HCT116 (cell line): ENCODE results near the gene MRE11. TPM values are rescaled to one million over a fixed set of nuclear protein-coding genes. Genes with fewer than 3 reads are reported as not detected.

Source experiments
- ATAC-seq: fragments of 200-7000 bp; cut with Tn5 transposase; 2 replicates; pipeline ENCODE4 v1.9.1; 2020; ENCODE audit warnings: mild to moderate bottlenecking, moderate library complexity
- BruUV-seq: library from RNA; stranded (reverse); fragments of 400-500 nt; replicated peaks from 2 replicates; lab custom pipeline; 2021; lab: Mats Ljungman, UMichigan
- CTCF ChIA-PET: fragments of 300-600 bp; sonication (Branson Sonifier 250); formaldehyde crosslinking; loops from one replicate; lab custom pipeline; 2021; ENCODE audit warnings: antibody characterized with exemption; lab: Charles Lee
- POLR2A ChIA-PET: fragments of 300-600, 350-600 bp; sonication (Branson Sonifier 250); formaldehyde crosslinking; loops from one replicate; lab custom pipeline; 2021; ENCODE audit warnings: antibody characterized with exemption; lab: Charles Lee
- RAD21 ChIA-PET, 2 experiments: fragments of 300-600 bp; sonication (Branson Sonifier 250); formaldehyde crosslinking; loops; one replicate each; lab custom pipeline; 2023; ENCODE audit warnings: low total read pairs in 2 of 2; ENCODE audit not compliant: uncharacterized antibody in 2 of 2, unreplicated experiment in 2 of 2, low non-redundant PET in 1 of 2; lab: Charles Lee
- DNase-seq: peaks from one replicate; pipeline ENCODE4 v3.0.0-alpha.2; 2010; ENCODE audit warnings: low read depth, low spot score
- H2AFZ ChIP-seq: fragments of 200-600 bp; shearing (Covaris generic), sonication (generic); 2 replicates; pipeline ENCODE4 v1.6.1; 2017; ENCODE audit warnings: low read depth, mixed run types, mixed read lengths, antibody characterized with exemption, low read length; ENCODE audit not compliant: poor library complexity, severe bottlenecking
- H3K27ac ChIP-seq: 2 replicates; pipeline ENCODE4 v1.5.1; 2012; ENCODE audit warnings: low read depth, low read length
- H3K27me3 ChIP-seq: fragments of 200-600 bp; sonication (generic); 2 replicates; pipeline ENCODE4 v1.6.1; 2016; ENCODE audit warnings: mixed run types, low read length, mixed read lengths; ENCODE audit not compliant: insufficient read depth
- H3K36me3 ChIP-seq, 2 experiments: fragments of 200-500 bp in 1 of 2; fragments of 200-600 bp in 1 of 2; sonication (Bioruptor generic) in 1 of 2; sonication (generic) in 1 of 2; 2 replicates each; pipeline versions ENCODE4 v1.5.1 to v1.6.1; 2014 to 2016; ENCODE audit warnings: low read length in 2 of 2, inconsistent platforms in 1 of 2, mixed read lengths in 1 of 2, mixed run types in 1 of 2; ENCODE audit not compliant: insufficient read depth in 2 of 2, control insufficient read depth in 1 of 2
- H3K4me1 ChIP-seq, 2 experiments: fragments of 200-600 bp in 1 of 2; sonication (generic) in 1 of 2; 2 replicates each; pipeline versions ENCODE4 v1.5.1 to v1.6.1; 2012 to 2017; ENCODE audit warnings: low read length in 2 of 2, inconsistent platforms in 1 of 2, mild to moderate bottlenecking in 1 of 2, mixed read lengths in 1 of 2, mixed run types in 1 of 2, moderate library complexity in 1 of 2; ENCODE audit not compliant: insufficient read depth in 2 of 2, control insufficient read depth in 1 of 2
- H3K4me2 ChIP-seq: fragments of 200-600 bp; sonication (generic); 2 replicates; pipeline ENCODE4 v1.6.1; 2017; ENCODE audit warnings: mixed run types, low read length, mixed read lengths
- H3K4me3 ChIP-seq, 2 experiments: fragments of 200-600 bp in 1 of 2; sonication (generic) in 1 of 2; replicated peaks in 1 of 2; 2 replicates each; pipeline ENCODE4 v1.5.1; 2011 to 2016; ENCODE audit warnings: low read length in 2 of 2, control low read depth in 1 of 2, low read depth in 1 of 2, mild to moderate bottlenecking in 1 of 2, mixed read lengths in 1 of 2, mixed run types in 1 of 2
- H3K79me2 ChIP-seq: fragments of 200-600 bp; sonication (generic); 2 replicates; pipeline ENCODE4 v1.6.1; 2017; ENCODE audit warnings: mild to moderate bottlenecking, mixed run types, low read length, moderate library complexity, mixed read lengths; ENCODE audit not compliant: insufficient read depth
- H3K9ac ChIP-seq: fragments of 200-600 bp; sonication (generic); 2 replicates; pipeline ENCODE4 v1.6.1; 2016; ENCODE audit warnings: low read length, mixed read lengths
- H3K9me2 ChIP-seq: fragments of 200-600 bp; sonication (generic), shearing (Covaris generic); 2 replicates; pipeline ENCODE4 v1.6.1; 2017; ENCODE audit warnings: mixed run types, mild to moderate bottlenecking, moderate library complexity; ENCODE audit not compliant: insufficient read depth
- H3K9me3 ChIP-seq, 2 experiments: fragments of 200-500 bp in 1 of 2; fragments of 200-600 bp in 1 of 2; sonication (Bioruptor generic) in 1 of 2; sonication (generic) in 1 of 2; 2 replicates each; pipeline ENCODE4 v1.6.1; 2014 to 2017; ENCODE audit warnings: low read length in 2 of 2, mixed read lengths in 2 of 2, inconsistent platforms in 1 of 2, low read depth in 1 of 2, mild to moderate bottlenecking in 1 of 2, mixed run types in 1 of 2, moderate library complexity in 1 of 2; ENCODE audit not compliant: control insufficient read depth in 1 of 2, insufficient read depth in 1 of 2
- H4K20me1 ChIP-seq: fragments of 200-600 bp; sonication (generic), shearing (Covaris generic); 2 replicates; pipeline ENCODE4 v1.6.1; 2017; ENCODE audit warnings: mixed run types, mild to moderate bottlenecking, moderate library complexity; ENCODE audit not compliant: insufficient read depth
- CTCF ChIP-seq, 3 experiments: fragments of 200-600 bp in 1 of 3; sonication (generic) in 1 of 3; IDR thresholded peaks in 2 of 3; conservative IDR thresholded peaks in 1 of 3; 2 replicates each; pipeline ENCODE4 v1.5.1; 2012 to 2017; ENCODE audit warnings: low read depth in 2 of 3, low read length in 2 of 3, antibody characterized with exemption in 1 of 3, borderline replicate concordance in 1 of 3, control low read depth in 1 of 3, mild to moderate bottlenecking in 1 of 3, mixed read lengths in 1 of 3, mixed run types in 1 of 3, moderate library complexity in 1 of 3; ENCODE audit not compliant: insufficient read depth in 1 of 3
- ELF1 ChIP-seq: IDR thresholded peaks from 2 replicates; pipeline ENCODE4 v1.6.1; 2012; ENCODE audit warnings: low read depth, borderline replicate concordance
- EZH2 ChIP-seq: fragments of 200-600 bp; sonication (generic); IDR thresholded peaks from 2 replicates; pipeline ENCODE4 v1.6.1; 2017; ENCODE audit warnings: antibody characterized with exemption, mixed run types
- EZH2phosphoT487 ChIP-seq: fragments of 200-600 bp; IDR thresholded peaks from 2 replicates; pipeline ENCODE4 v1.6.1; 2018; ENCODE audit warnings: antibody characterized with exemption, borderline replicate concordance
- FOSL1 ChIP-seq: IDR thresholded peaks from 2 replicates; pipeline ENCODE4 v1.6.1; 2012; ENCODE audit warnings: low read depth
- REST ChIP-seq: IDR thresholded peaks from 2 replicates; pipeline ENCODE4 v1.6.1; 2012; ENCODE audit warnings: low read depth
- SIN3A ChIP-seq: IDR thresholded peaks from 2 replicates; pipeline ENCODE4 v1.6.1; 2012; ENCODE audit warnings: low read depth
- SP1 ChIP-seq: IDR thresholded peaks from 2 replicates; pipeline ENCODE4 v1.6.1; 2012; ENCODE audit warnings: low read depth
- TCF7L2 ChIP-seq: IDR thresholded peaks from 2 replicates; pipeline ENCODE4 v1.7.0; 2011; ENCODE audit warnings: borderline replicate concordance, inconsistent platforms; ENCODE audit not compliant: insufficient read depth, insufficient read length; ENCODE audit errors: extremely low read depth
- YY1 ChIP-seq: IDR thresholded peaks from 2 replicates; pipeline ENCODE4 v1.6.1; 2011; ENCODE audit warnings: low read length, low read depth, moderate library complexity, mild to moderate bottlenecking; ENCODE audit not compliant: insufficient replicate concordance; ENCODE audit errors: extremely low read depth
- ZNF274 ChIP-seq: fragments of 200-500 bp; sonication (Bioruptor generic); IDR thresholded peaks from 2 replicates; pipeline ENCODE4 v1.6.1; 2014; ENCODE audit warnings: mild to moderate bottlenecking, low read depth, low read length, inconsistent platforms
- intact Hi-C: fragments of 100-400 bp; cut with micrococcal nuclease; formaldehyde crosslinking; loops from 2 replicates; pipeline ENCODE4 v1.10.0; 2022
- total RNA-seq: library from RNA; stranded (reverse); gene quantifications from one replicate; pipeline ENCODE4 v1.2.1, GENCODE V29; 2021; ENCODE audit not compliant: unreplicated experiment
- TF ChIP-seq, protein P1 (sequence below): IDR thresholded peaks from 2 replicates; pipeline ENCODE4 v1.6.1; 2012

Gene MRE11
- total RNA-seq, 1 experiment from 2014 or later = 20.6 TPM

GRCh38 chr11:94536386-94536785 lies 42.7 kb upstream of the MRE11 start:
- Histone ChIP-seq H2AFZ (no peak overlapping the region), H3K4me3 (no peak overlapping the region), H3K27me3 (no peaks in the 10 kb centered on the region), H3K36me3 (no peaks in the 10 kb centered on the region), H3K9me3 (no peaks in the 10 kb centered on the region), H4K20me1 (no peaks in the 10 kb centered on the region), H3K9me2 (no peaks in the 10 kb centered on the region), H3K27ac (no peak overlapping the region), H3K4me1 (peaks cover 0 to 4% of the 10 kb centered on the region in 2 experiments; a peak in 1 of 4 replicates), H3K9ac (no peak overlapping the region), H3K4me2 (no peak overlapping the region), H3K79me2 (no peaks in the 10 kb centered on the region)
- TF ChIP-seq TCF7L2 (no peak), EZH2 (no peak), FOSL1 (no peak), EZH2phosphoT487 (no peak), YY1 (no peak)
- ChIA-PET CTCF (interaction anchor here (0.9 kb wide), 1 partner anchor 31 kb away, joined by 3 read pairs; no protein-coding TSS in a partner anchor), POLR2A (interaction anchor here (0.7 kb wide), 1 partner anchor 10 kb away, joined by 3 read pairs; no protein-coding TSS in a partner anchor), RAD21 (no interaction called here)
- intact Hi-C loops = no loop called here
- ATAC-seq (no peak), DNase-seq (no peak)
- BruUV-seq = no TSS peak

GRCh38 chr11:94533696-94534630 lies 40.3 kb upstream of the MRE11 start:
- no peaks in the 10 kb centered on the region for H3K9me2 ChIP-seq
- H3K79me2 ChIP-seq = no peaks in the 10 kb centered on the region
- H3K9ac ChIP-seq = no peak overlapping the region
- ChIA-PET RAD21 (no interaction called here), CTCF (no interaction called here), POLR2A (no interaction called here)
- H3K9me3 ChIP-seq = no peaks in the 10 kb centered on the region
- no peak for DNase-seq
- H3K27ac ChIP-seq = no peak overlapping the region
- no peaks in the 10 kb centered on the region for H3K27me3 ChIP-seq
- peaks cover 0 to 4% of the 10 kb centered on the region in 2 experiments; a peak in 1 of 4 replicates for H3K4me1 ChIP-seq
- no peak overlapping the region for H3K4me2 ChIP-seq
- ATAC-seq = no peak
- no peak overlapping the region for H3K4me3 ChIP-seq
- no peak overlapping the region for H2AFZ ChIP-seq
- no TSS peak for BruUV-seq
- intact Hi-C loops = no loop called here
- H3K36me3 ChIP-seq = no peaks in the 10 kb centered on the region
- no peaks in the 10 kb centered on the region for H4K20me1 ChIP-seq
- TF ChIP-seq ZNF274 (no peak), EZH2phosphoT487 (no peak), ELF1 (no peak), CTCF (IDR thresholded peaks at IDR 0.05 in 2 of 3, conservative IDR thresholded peaks at IDR 0.05 in 1 of 3; ENCODE audit: borderline replicate concordance in 1 of 3, insufficient read depth in 1 of 3, low read depth in 2 of 3, low read length in 2 of 3) (no peak), EZH2 (no peak), FOSL1 (no peak), SIN3A (no peak), REST (no peak), SP1 (no peak)
- TF ChIP-seq, protein P1, sequence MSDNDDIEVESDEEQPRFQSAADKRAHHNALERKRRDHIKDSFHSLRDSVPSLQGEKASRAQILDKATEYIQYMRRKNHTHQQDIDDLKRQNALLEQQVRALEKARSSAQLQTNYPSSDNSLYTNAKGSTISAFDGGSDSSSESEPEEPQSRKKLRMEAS = no peak
